Measurements from ENCODE around the gene ZCCHC17. TPM values are rescaled to one million over a fixed set of nuclear protein-coding genes. Genes with fewer than 3 reads are reported as not detected.
"Not testable (repeated sequence)": the region's sequence is repeated elsewhere in the genome, so short reads cannot be mapped to it uniquely, and the experiment has no call there.

Gene ZCCHC17
- total RNA-seq, 1 donor from 2014 or later = 26.6 TPM

GRCh38 chr1:31380181-31380580 lies 83.3 kb downstream of the ZCCHC17 start:
- TF ChIP-seq CTCF (IDR thresholded peaks at IDR 0.05; ENCODE audit: unreplicated experiment) = no peak
- no peak for DNase-seq (ENCODE audit: low spot score in 2 of 2, unreplicated experiment in 2 of 2)
- Mint-ChIP-seq H3K27ac (no peak overlapping the region), H3K36me3 (no peaks in the 10 kb centered on the region), H3K4me3 (no peak overlapping the region), H3K4me1 (peaks cover 14% of the 10 kb centered on the region), H3K9me3 (no peaks in the 10 kb centered on the region), H3K27me3 (ENCODE audit: low read depth) (no peaks in the 10 kb centered on the region)

GRCh38 chr1:31381394-31382294 lies 84.8 kb downstream of the ZCCHC17 start:
- H3K27me3 Mint-ChIP-seq (ENCODE audit: low read depth) = no peaks in the 10 kb centered on the region
- H3K36me3 Mint-ChIP-seq = no peaks in the 10 kb centered on the region
- no peak overlapping the region for H3K4me3 Mint-ChIP-seq
- H3K4me1 Mint-ChIP-seq = peaks cover 11% of the 10 kb centered on the region
- TF ChIP-seq CTCF (IDR thresholded peaks at IDR 0.05; ENCODE audit: unreplicated experiment) = no peak
- no peak overlapping the region for H3K27ac Mint-ChIP-seq
- no peak for DNase-seq (ENCODE audit: low spot score in 2 of 2, unreplicated experiment in 2 of 2)
- H3K9me3 Mint-ChIP-seq = no peaks in the 10 kb centered on the region

GRCh38 chr1:31382379-31382989 lies 85.7 kb downstream of the ZCCHC17 start:
- Mint-ChIP-seq H3K9me3 (no peaks in the 10 kb centered on the region), H3K4me3 (no peak overlapping the region), H3K36me3 (no peaks in the 10 kb centered on the region), H3K27ac (no peak overlapping the region), H3K27me3 (ENCODE audit: low read depth) (no peaks in the 10 kb centered on the region), H3K4me1 (peaks cover 9% of the 10 kb centered on the region)
- no peak for DNase-seq (ENCODE audit: low spot score in 2 of 2, unreplicated experiment in 2 of 2)
- TF ChIP-seq CTCF (IDR thresholded peaks at IDR 0.05; ENCODE audit: unreplicated experiment) = no peak

- peaks cover 11% of the 10 kb centered on the region for H3K4me1 Mint-ChIP-seq
- H3K27me3 Mint-ChIP-seq (ENCODE audit: low read depth) = no peaks in the 10 kb centered on the region
- H3K4me3 Mint-ChIP-seq = no peak overlapping the region
- TF ChIP-seq CTCF (IDR thresholded peaks at IDR 0.05; ENCODE audit: unreplicated experiment) = no peak
- no peaks in the 10 kb centered on the region for H3K9me3 Mint-ChIP-seq
- no peak overlapping the region for H3K27ac Mint-ChIP-seq
- no peaks in the 10 kb centered on the region for H3K36me3 Mint-ChIP-seq
- DNase-seq (ENCODE audit: low spot score in 2 of 2, unreplicated experiment in 2 of 2) = no peak
Measured at GRCh38 chr1:31383967-31384366, 87.1 kb downstream of the ZCCHC17 start.

- not testable (repeated sequence) for H3K9me3 Mint-ChIP-seq; DNase-seq (ENCODE audit: low spot score in 2 of 2, unreplicated experiment in 2 of 2); H3K36me3 Mint-ChIP-seq; H3K27me3 Mint-ChIP-seq (ENCODE audit: low read depth); H3K4me3 Mint-ChIP-seq; H3K27ac Mint-ChIP-seq
- peaks cover 25% of the 10 kb centered on the region for H3K4me1 Mint-ChIP-seq
Measured at GRCh38 chr1:31386576-31387243, 89.9 kb downstream of the ZCCHC17 start.

GRCh38 chr1:31387612-31388011 lies 90.8 kb downstream of the ZCCHC17 start:
- no peak for TF ChIP-seq CTCF (IDR thresholded peaks at IDR 0.05; ENCODE audit: unreplicated experiment)
- peaks cover 17% of the 10 kb centered on the region for H3K4me1 Mint-ChIP-seq
- no peak overlapping the region for H3K27ac Mint-ChIP-seq
- no peak overlapping the region for H3K4me3 Mint-ChIP-seq
- no peaks in the 10 kb centered on the region for H3K27me3 Mint-ChIP-seq (ENCODE audit: low read depth)
- DNase-seq (ENCODE audit: low spot score in 2 of 2, unreplicated experiment in 2 of 2) = no peak
- no peaks in the 10 kb centered on the region for H3K36me3 Mint-ChIP-seq
- H3K9me3 Mint-ChIP-seq = no peaks in the 10 kb centered on the region
